GM13976 (cell line): ENCODE measurements around the gene SF1.

Experiments used
- DNase-seq: peaks from one replicate; pipeline ENCODE4 v3.0.0; 2012; ENCODE audit warnings: low spot score
- CTCF ChIP-seq: IDR thresholded peaks from 2 replicates; pipeline ENCODE4 v1.5.1; 2012; ENCODE audit warnings: borderline replicate concordance, mild to moderate bottlenecking; ENCODE audit not compliant: insufficient read depth; ENCODE audit errors: extremely low read depth, missing control alignments, control extremely low read depth
- in situ Hi-C: fragments of 300-500 bp; cut with MboI; formaldehyde crosslinking; loops from one replicate; pipeline ENCODE4 v1.12.0; 2022; ENCODE audit warnings: low sequenced_read_pairs, mixed read lengths, inconsistent platforms; ENCODE audit not compliant: unreplicated experiment

Gene SF1

GRCh38 chr11:64714666-64715065 is 63.7 kb downstream of the SF1 start:
- DNase-seq = no peak
- in situ Hi-C loops = no loop called here
- TF ChIP-seq CTCF = no peak
